Endothelial cell of umbilical vein (primary cell): ENCODE results near the gene PROZ.

Source experiments
- EZH2 ChIP-seq: IDR thresholded peaks from 2 replicates; pipeline ENCODE4 v1.6.1; 2012; ENCODE audit warnings: borderline replicate concordance, low read depth, mild to moderate bottlenecking, moderate library complexity, low read length, inconsistent platforms; ENCODE audit not compliant: severe bottlenecking
- FOS ChIP-seq: IDR thresholded peaks from 2 replicates; pipeline ENCODE4 v1.6.1; 2011; ENCODE audit warnings: mild to moderate bottlenecking, low read length, moderate library complexity, borderline replicate concordance; ENCODE audit not compliant: insufficient read depth
- GATA2 ChIP-seq: IDR thresholded peaks from 2 replicates; pipeline ENCODE4 v1.7.0; 2011; ENCODE audit warnings: low read depth, mild to moderate bottlenecking, moderate library complexity, mixed read lengths, low read length; ENCODE audit not compliant: insufficient read length, insufficient read depth
- POLR2A ChIP-seq: IDR thresholded peaks from 2 replicates; pipeline ENCODE4 v1.6.1; 2012; ENCODE audit warnings: low read depth, mild to moderate bottlenecking, control low read depth, low read length
- POLR2AphosphoS5 ChIP-seq: IDR thresholded peaks from 2 replicates; pipeline ENCODE4 v1.6.1; 2012; ENCODE audit warnings: low read depth, mild to moderate bottlenecking, control low read depth, low read length, moderate library complexity; ENCODE audit not compliant: insufficient read depth
- TF ChIP-seq, protein P1 (sequence below), 2 donors: IDR thresholded peaks; 1 replicate in 1 of 2; 2 replicates in 1 of 2; pipeline ENCODE4 v1.5.1; 2011; ENCODE audit warnings: low read length in 2 of 2, mild to moderate bottlenecking in 2 of 2, moderate library complexity in 2 of 2, control low read depth in 1 of 2, inconsistent platforms in 1 of 2, low read depth in 1 of 2; ENCODE audit not compliant: insufficient read depth in 1 of 2; ENCODE audit errors: extremely low read depth in 1 of 2
- TF ChIP-seq, protein P2 (sequence below): IDR thresholded peaks from 2 replicates; pipeline ENCODE4 v1.6.1; 2011; ENCODE audit not compliant: insufficient read depth, insufficient read length

DNA sequence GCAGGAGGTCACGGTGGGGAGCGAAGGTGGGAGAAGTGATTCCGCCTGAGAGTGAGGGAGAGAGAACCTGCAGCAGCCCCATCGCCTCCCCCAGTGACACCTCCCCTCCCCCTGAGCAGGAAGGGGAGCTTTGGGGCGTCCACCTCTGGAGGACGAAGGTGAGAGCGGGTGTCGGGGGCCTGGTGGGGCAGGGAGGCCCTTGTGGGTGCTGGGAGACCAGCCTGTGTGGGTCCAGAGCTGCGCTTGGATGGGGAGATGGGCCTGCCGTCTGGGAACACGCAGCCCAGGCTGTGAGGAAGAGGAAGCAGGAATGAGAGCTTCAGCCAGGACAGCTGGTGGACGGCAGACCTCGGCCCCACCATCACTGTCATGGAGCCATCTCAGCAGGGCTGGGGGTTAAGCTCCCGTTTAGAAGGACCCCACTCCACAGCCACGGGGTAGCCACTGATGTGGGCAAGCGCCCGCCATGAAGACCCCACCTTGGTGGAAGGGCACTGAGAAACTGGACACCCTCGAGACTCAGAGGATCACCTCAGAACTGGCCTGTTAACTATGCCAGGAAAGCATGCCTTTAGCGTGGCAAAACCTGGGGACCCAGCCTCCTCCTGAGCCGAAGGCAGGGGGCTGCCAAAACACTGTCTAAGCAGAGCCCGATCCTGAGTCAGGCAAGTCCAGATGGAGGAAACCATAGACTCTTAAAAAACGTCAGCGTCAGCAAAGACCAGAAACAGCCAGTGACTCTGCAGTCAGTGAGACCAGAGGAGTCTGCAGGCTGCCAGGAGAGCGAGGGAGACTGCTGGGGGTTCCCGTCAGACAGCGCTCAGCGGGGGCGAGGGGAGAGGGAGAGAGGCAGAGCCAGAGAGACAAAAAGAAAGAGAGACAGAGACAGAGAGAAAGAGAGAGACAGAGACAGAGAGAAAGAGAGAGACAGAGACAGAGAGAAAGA, 6.4 kb upstream of the PROZ start:
- TF ChIP-seq, protein P1, sequence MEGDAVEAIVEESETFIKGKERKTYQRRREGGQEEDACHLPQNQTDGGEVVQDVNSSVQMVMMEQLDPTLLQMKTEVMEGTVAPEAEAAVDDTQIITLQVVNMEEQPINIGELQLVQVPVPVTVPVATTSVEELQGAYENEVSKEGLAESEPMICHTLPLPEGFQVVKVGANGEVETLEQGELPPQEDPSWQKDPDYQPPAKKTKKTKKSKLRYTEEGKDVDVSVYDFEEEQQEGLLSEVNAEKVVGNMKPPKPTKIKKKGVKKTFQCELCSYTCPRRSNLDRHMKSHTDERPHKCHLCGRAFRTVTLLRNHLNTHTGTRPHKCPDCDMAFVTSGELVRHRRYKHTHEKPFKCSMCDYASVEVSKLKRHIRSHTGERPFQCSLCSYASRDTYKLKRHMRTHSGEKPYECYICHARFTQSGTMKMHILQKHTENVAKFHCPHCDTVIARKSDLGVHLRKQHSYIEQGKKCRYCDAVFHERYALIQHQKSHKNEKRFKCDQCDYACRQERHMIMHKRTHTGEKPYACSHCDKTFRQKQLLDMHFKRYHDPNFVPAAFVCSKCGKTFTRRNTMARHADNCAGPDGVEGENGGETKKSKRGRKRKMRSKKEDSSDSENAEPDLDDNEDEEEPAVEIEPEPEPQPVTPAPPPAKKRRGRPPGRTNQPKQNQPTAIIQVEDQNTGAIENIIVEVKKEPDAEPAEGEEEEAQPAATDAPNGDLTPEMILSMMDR (IDR thresholded peaks at IDR 0.05; ENCODE audit: extremely low read depth in 1 of 2, insufficient read depth in 1 of 2, low read depth in 1 of 2, low read length in 2 of 2) = no peak
- no peak for TF ChIP-seq POLR2A
- TF ChIP-seq POLR2AphosphoS5 = no peak
- no peak for TF ChIP-seq EZH2
- TF ChIP-seq FOS = no peak
- TF ChIP-seq, protein P2, sequence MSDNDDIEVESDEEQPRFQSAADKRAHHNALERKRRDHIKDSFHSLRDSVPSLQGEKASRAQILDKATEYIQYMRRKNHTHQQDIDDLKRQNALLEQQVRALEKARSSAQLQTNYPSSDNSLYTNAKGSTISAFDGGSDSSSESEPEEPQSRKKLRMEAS = no peak
- TF ChIP-seq GATA2 = no peak
